Measurements from ENCODE around the gene STK32B. TPM values are rescaled to one million over a fixed set of nuclear protein-coding genes. Genes with fewer than 3 reads are reported as not detected.

The STK32B gene
- total and polyA plus RNA-seq, 9 donors, result 0.35 to 3.0 (median 1.2) TPM

GRCh38 chr4:5082376-5082775 is 31.1 kb downstream of the STK32B start:
- no peak overlapping the region for H3K4me3 ChIP-seq
- no peak overlapping the region for H3K27ac ChIP-seq
- intact Hi-C loops (cut with DNase I), result no loop called here
- H3K36me3 ChIP-seq, result no peaks in the 10 kb centered on the region
- no peak for TF ChIP-seq EP300 (IDR thresholded peaks at IDR 0.05)
- no peak for TF ChIP-seq POLR2A (IDR thresholded peaks at IDR 0.05)
- TF ChIP-seq, protein P1, sequence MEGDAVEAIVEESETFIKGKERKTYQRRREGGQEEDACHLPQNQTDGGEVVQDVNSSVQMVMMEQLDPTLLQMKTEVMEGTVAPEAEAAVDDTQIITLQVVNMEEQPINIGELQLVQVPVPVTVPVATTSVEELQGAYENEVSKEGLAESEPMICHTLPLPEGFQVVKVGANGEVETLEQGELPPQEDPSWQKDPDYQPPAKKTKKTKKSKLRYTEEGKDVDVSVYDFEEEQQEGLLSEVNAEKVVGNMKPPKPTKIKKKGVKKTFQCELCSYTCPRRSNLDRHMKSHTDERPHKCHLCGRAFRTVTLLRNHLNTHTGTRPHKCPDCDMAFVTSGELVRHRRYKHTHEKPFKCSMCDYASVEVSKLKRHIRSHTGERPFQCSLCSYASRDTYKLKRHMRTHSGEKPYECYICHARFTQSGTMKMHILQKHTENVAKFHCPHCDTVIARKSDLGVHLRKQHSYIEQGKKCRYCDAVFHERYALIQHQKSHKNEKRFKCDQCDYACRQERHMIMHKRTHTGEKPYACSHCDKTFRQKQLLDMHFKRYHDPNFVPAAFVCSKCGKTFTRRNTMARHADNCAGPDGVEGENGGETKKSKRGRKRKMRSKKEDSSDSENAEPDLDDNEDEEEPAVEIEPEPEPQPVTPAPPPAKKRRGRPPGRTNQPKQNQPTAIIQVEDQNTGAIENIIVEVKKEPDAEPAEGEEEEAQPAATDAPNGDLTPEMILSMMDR (IDR thresholded peaks at IDR 0.05), result no peak
- no peaks in the 10 kb centered on the region for H3K4me1 ChIP-seq (ENCODE audit: insufficient read depth)
- WGBS, 3 donors, result 41 to 68% (median 47%) methylated on average over 2 of the region's 2 CpGs
- no peaks in the 10 kb centered on the region for H3K27me3 ChIP-seq
- H3K9me3 ChIP-seq, result no peaks in the 10 kb centered on the region
- DNase-seq, result no peak

DNA sequence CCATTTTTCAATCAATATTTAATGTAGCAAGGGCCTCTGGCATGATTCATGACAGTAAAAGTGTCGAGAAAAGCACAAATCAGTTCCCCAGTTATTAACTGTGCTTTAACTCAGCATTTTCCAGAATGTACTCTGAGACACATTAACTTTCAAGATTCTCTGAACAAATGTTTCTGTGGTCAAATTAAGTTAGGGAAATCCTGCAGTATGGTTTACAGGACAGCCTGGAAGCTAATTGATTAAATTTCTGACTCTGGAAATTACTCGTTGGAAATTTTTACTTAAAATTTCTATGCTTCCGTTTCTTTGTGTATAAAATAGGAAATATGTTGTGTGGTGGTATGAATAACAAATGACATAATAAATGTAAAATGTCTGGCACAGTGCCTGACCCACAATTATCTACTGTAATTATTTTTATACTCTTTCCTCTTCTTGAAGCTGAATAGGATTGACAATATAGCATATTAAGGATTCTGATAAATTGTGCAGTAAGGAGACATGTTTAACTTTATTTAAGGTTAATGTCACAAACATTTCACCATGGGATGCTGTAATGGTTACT is 33.7 kb downstream of the STK32B start:
- Histone ChIP-seq H3K27ac (no peak overlapping the region), H3K4me1 (ENCODE audit: insufficient read depth) (no peaks in the 10 kb centered on the region), H3K36me3 (no peaks in the 10 kb centered on the region), H3K27me3 (no peaks in the 10 kb centered on the region), H3K9me3 (no peaks in the 10 kb centered on the region), H3K4me3 (no peak overlapping the region)
- WGBS, 3 donors, result 30 to 47% (median 45%) methylated on average over 3 of the region's 3 CpGs
- DNase-seq, result no peak
- TF ChIP-seq POLR2A (IDR thresholded peaks at IDR 0.05) (no peak), EP300 (IDR thresholded peaks at IDR 0.05) (no peak)
- TF ChIP-seq, protein P1 (IDR thresholded peaks at IDR 0.05), result no peak
- intact Hi-C loops (cut with DNase I), result no loop called here

DNA sequence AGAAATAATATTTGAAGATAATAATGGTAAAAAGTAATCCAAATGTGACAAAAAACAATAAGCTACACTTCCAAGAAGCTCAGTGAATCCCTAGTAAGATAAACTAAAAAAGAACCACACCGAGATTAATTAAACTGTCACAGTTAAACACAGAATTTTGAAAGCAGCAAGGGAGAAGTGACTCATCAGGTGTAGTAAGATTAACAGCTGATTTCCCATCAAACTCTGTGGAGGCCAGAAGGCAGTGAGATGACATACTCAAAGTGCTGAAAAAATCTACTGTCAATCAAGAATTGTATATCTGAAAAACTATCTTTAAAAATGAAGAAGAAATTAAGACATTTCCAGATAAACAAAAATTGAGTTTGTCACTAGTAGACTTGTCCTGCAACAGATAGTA is 35.3 kb downstream of the STK32B start:
- no peaks in the 10 kb centered on the region for H3K36me3 ChIP-seq
- H3K4me1 ChIP-seq (ENCODE audit: insufficient read depth), result no peaks in the 10 kb centered on the region
- TF ChIP-seq POLR2A (IDR thresholded peaks at IDR 0.05) (no peak), EP300 (IDR thresholded peaks at IDR 0.05) (no peak)
- TF ChIP-seq, protein P1 (IDR thresholded peaks at IDR 0.05), result no peak
- H3K4me3 ChIP-seq, result no peak overlapping the region
- H3K9me3 ChIP-seq, result no peaks in the 10 kb centered on the region
- intact Hi-C loops (cut with DNase I), result no loop called here
- WGBS, 3 donors, result 83 to 93% (median 89%) methylated on average over 1 of the region's 1 CpG
- H3K27ac ChIP-seq, result no peak overlapping the region
- no peak for DNase-seq
- H3K27me3 ChIP-seq, result no peaks in the 10 kb centered on the region

DNA sequence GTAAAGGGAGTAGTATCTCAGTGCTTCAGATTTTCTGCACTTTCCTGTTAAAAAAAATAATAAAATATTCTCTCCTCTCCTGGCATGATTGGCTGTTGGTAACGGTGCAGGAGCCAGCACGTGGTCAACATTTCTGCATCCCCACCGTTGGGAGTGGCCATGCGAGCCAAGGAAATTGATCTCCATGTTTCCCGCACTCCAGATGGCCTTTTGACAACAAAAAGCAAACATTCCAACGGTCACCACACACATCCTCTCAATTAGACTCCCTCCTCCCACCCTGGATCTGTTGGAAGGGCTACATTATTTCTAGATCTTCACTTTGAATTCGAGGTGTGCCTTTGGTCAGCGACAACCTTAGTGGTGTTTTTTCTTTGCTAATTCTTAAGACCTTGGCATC is 45.0 kb downstream of the STK32B start:
- Histone ChIP-seq H3K27me3 (no peaks in the 10 kb centered on the region), H3K27ac (no peak overlapping the region), H3K4me1 (ENCODE audit: insufficient read depth) (no peaks in the 10 kb centered on the region), H3K9me3 (no peaks in the 10 kb centered on the region), H3K36me3 (no peaks in the 10 kb centered on the region), H3K4me3 (no peak overlapping the region)
- 44 to 47% (median 46%) methylated on average over 8 of the region's 8 CpGs for WGBS, 3 donors
- TF ChIP-seq, protein P1 (IDR thresholded peaks at IDR 0.05), result no peak
- TF ChIP-seq EP300 (IDR thresholded peaks at IDR 0.05), result no peak
- no peak for TF ChIP-seq POLR2A (IDR thresholded peaks at IDR 0.05)
- intact Hi-C loops (cut with DNase I), result no loop called here
- no peak for DNase-seq
